Endothelial cell of umbilical vein (primary cell): Measurements from ENCODE around the gene TMIE. TPM values are rescaled to one million over a fixed set of nuclear protein-coding genes. Genes with fewer than 3 reads are reported as not detected.

Experiments
- BruUV-seq: library from RNA; stranded (reverse); fragments of 400-500 nt; replicated peaks from 2 replicates; lab custom pipeline; 2021; lab: Mats Ljungman, UMichigan
- CTCF ChIA-PET: fragments of 300-600, 350-600 bp; sonication (Branson Sonifier 250); formaldehyde crosslinking; loops from one replicate; lab custom pipeline; 2021; ENCODE audit warnings: antibody characterized with exemption, inconsistent platforms; lab: Charles Lee
- POLR2A ChIA-PET: fragments of 300-600, 350-600 bp; sonication (Branson Sonifier 250); formaldehyde crosslinking; loops from one replicate; lab custom pipeline; 2021; ENCODE audit warnings: antibody characterized with exemption, inconsistent platforms; lab: Charles Lee
- DNase-seq: peaks from one replicate; pipeline ENCODE4 v3.0.0-alpha.2; 2011; ENCODE audit warnings: low read depth, low spot score
- FAIRE-seq: peaks from 2 replicates; lab custom pipeline; 2011; peaks lifted over from hg19 to GRCh38; lab: Jason Lieb, UNC
- H2AFZ ChIP-seq: 2 replicates; pipeline ENCODE4 v1.6.0; 2012; ENCODE audit warnings: low read depth, low read length, control low read depth, inconsistent platforms
- H3K27ac ChIP-seq: 2 replicates; pipeline ENCODE4 v1.5.1; 2011; ENCODE audit warnings: low read depth, mild to moderate bottlenecking, control low read depth, low read length, moderate library complexity; ENCODE audit not compliant: insufficient read depth
- H3K27me3 ChIP-seq, 2 experiments: 2 replicates each; pipeline versions ENCODE4 v1.6.0 to v1.6.1; 2011; ENCODE audit warnings: low read length in 2 of 2, mixed read lengths in 1 of 2; ENCODE audit not compliant: control insufficient read depth in 2 of 2, insufficient read depth in 2 of 2
- H3K36me3 ChIP-seq, 2 experiments: 2 replicates in 1 of 2; 3 replicates in 1 of 2; pipeline ENCODE4 v1.5.1; 2011; ENCODE audit warnings: low read length in 2 of 2, mild to moderate bottlenecking in 1 of 2, moderate library complexity in 1 of 2; ENCODE audit not compliant: control insufficient read depth in 2 of 2, insufficient read depth in 2 of 2; ENCODE audit errors: extremely low read depth in 1 of 2
- H3K4me1 ChIP-seq: 3 replicates; pipeline ENCODE4 v1.5.1; 2011; ENCODE audit warnings: mild to moderate bottlenecking, low read length; ENCODE audit not compliant: control insufficient read depth, insufficient read depth; ENCODE audit errors: extremely low read depth
- H3K4me2 ChIP-seq: 2 replicates; pipeline ENCODE4 v1.6.1; 2011; ENCODE audit warnings: low read length, control low read depth, mixed read lengths; ENCODE audit not compliant: insufficient read depth
- H3K4me3 ChIP-seq, 3 experiments: fragments of 200-600 bp in 1 of 3; sonication (generic), shearing (Covaris generic) in 1 of 3; replicated peaks in 1 of 3; 2 replicates each; pipeline ENCODE4 v1.5.1; 2011 to 2016; ENCODE audit warnings: control low read depth in 3 of 3, low read length in 3 of 3, mild to moderate bottlenecking in 2 of 3, inconsistent platforms in 1 of 3, low read depth in 1 of 3, moderate library complexity in 1 of 3; ENCODE audit not compliant: insufficient read depth in 1 of 3
- H3K79me2 ChIP-seq: 2 replicates; pipeline ENCODE4 v1.6.0; 2012; ENCODE audit warnings: low read length, inconsistent platforms; ENCODE audit not compliant: control insufficient read depth, insufficient read depth
- H3K9ac ChIP-seq: replicated peaks from 2 replicates; pipeline ENCODE3; 2011; ENCODE audit warnings: low read length, control low read depth; ENCODE audit not compliant: insufficient read depth; ENCODE audit errors: extremely low read depth
- H3K9me1 ChIP-seq: replicated peaks from 3 replicates; pipeline ENCODE4 v1.6.0; 2011; ENCODE audit warnings: mild to moderate bottlenecking, low read length; ENCODE audit not compliant: control insufficient read depth, insufficient read depth; ENCODE audit errors: extremely low read depth
- H3K9me3 ChIP-seq: replicated peaks from 2 replicates; pipeline ENCODE4 v1.5.1; 2012; ENCODE audit warnings: low read length, inconsistent platforms; ENCODE audit not compliant: control insufficient read depth, insufficient read depth
- H4K20me1 ChIP-seq: replicated peaks from 2 replicates; pipeline ENCODE3; 2011; ENCODE audit warnings: mild to moderate bottlenecking, low read length; ENCODE audit not compliant: control insufficient read depth, insufficient read depth; ENCODE audit errors: extremely low read depth
- CTCF ChIP-seq, 2 donors: IDR thresholded peaks; 1 replicate in 1 of 2; 2 replicates in 1 of 2; pipeline ENCODE4 v1.5.1; 2011; ENCODE audit warnings: low read length in 2 of 2, mild to moderate bottlenecking in 2 of 2, moderate library complexity in 2 of 2, control low read depth in 1 of 2, inconsistent platforms in 1 of 2, low read depth in 1 of 2; ENCODE audit not compliant: insufficient read depth in 1 of 2; ENCODE audit errors: extremely low read depth in 1 of 2
- EZH2 ChIP-seq: IDR thresholded peaks from 2 replicates; pipeline ENCODE4 v1.6.1; 2012; ENCODE audit warnings: borderline replicate concordance, low read depth, mild to moderate bottlenecking, moderate library complexity, low read length, inconsistent platforms; ENCODE audit not compliant: severe bottlenecking
- FOS ChIP-seq: IDR thresholded peaks from 2 replicates; pipeline ENCODE4 v1.6.1; 2011; ENCODE audit warnings: mild to moderate bottlenecking, low read length, moderate library complexity, borderline replicate concordance; ENCODE audit not compliant: insufficient read depth
- GATA2 ChIP-seq: IDR thresholded peaks from 2 replicates; pipeline ENCODE4 v1.7.0; 2011; ENCODE audit warnings: low read depth, mild to moderate bottlenecking, moderate library complexity, mixed read lengths, low read length; ENCODE audit not compliant: insufficient read length, insufficient read depth
- JUN ChIP-seq: IDR thresholded peaks from 2 replicates; pipeline ENCODE4 v1.6.1; 2011; ENCODE audit warnings: borderline replicate concordance, low read depth; ENCODE audit not compliant: insufficient read length, insufficient read depth
- MAX ChIP-seq: IDR thresholded peaks from 2 replicates; pipeline ENCODE4 v1.6.1; 2011; ENCODE audit not compliant: insufficient read depth, insufficient read length
- MYC ChIP-seq: IDR thresholded peaks from one replicate; pipeline ENCODE4 v1.6.1; 2011; ENCODE audit warnings: mild to moderate bottlenecking, low read depth, low read length
- POLR2A ChIP-seq: IDR thresholded peaks from 2 replicates; pipeline ENCODE4 v1.6.1; 2012; ENCODE audit warnings: low read depth, mild to moderate bottlenecking, control low read depth, low read length
- POLR2AphosphoS5 ChIP-seq: IDR thresholded peaks from 2 replicates; pipeline ENCODE4 v1.6.1; 2012; ENCODE audit warnings: low read depth, mild to moderate bottlenecking, control low read depth, low read length, moderate library complexity; ENCODE audit not compliant: insufficient read depth
- dilution Hi-C: fragments of 300-500 bp; cut with MboI; formaldehyde crosslinking; loops from one replicate; pipeline ENCODE4 v1.15.0; 2019; ENCODE audit warnings: low sequenced_read_pairs; ENCODE audit not compliant: extremely low pct_ligation_motif_present
- intact Hi-C: fragments of 100-400 bp; cut with micrococcal nuclease; formaldehyde crosslinking; loops from one replicate; pipeline ENCODE4 v1.10.0; 2022
- polyA plus RNA-seq, 4 experiments: library from polyadenylated mRNA; depleted of rRNA in 3 of 4; stranded (reverse) in 3 of 4; unstranded in 1 of 4; fragments of >200 nt; gene quantifications; 2 replicates each; pipeline versions ENCODE4 v1.2.1 to v1.2.3, GENCODE V29; 2011 to 2012; ENCODE audit warnings: missing spikeins in 1 of 4
- total RNA-seq: library from RNA; stranded (reverse); gene quantifications from 2 replicates; pipeline ENCODE4 v1.2.3, GENCODE V29; 2021

Gene TMIE
- total and polyA plus RNA-seq, 2 donors (not counting 3 experiments of a cell fraction or from before 2014, with no cell fraction given), result 0.15 to 0.27 TPM

- Histone ChIP-seq H3K4me3 (no peak overlapping the region), H3K9me3 (no peaks in the 10 kb centered on the region), H3K27ac (no peak overlapping the region), H3K36me3 (no peaks in the 10 kb centered on the region), H3K4me1 (no peaks in the 10 kb centered on the region), H3K79me2 (no peaks in the 10 kb centered on the region), H3K9me1 (no peaks in the 10 kb centered on the region), H2AFZ (no peak overlapping the region), H3K27me3 (peaks cover 4 to 8% of the 10 kb centered on the region in 2 experiments), H3K4me2 (no peak overlapping the region), H3K9ac (no peak overlapping the region), H4K20me1 (no peaks in the 10 kb centered on the region)
- dilution Hi-C loops (no loop called here), intact Hi-C loops (no loop called here)
- FAIRE-seq (no peak), DNase-seq (no peak)
- TF ChIP-seq EZH2, result no peak
- no peak for TF ChIP-seq GATA2
- no peak for TF ChIP-seq POLR2A
- TF ChIP-seq FOS, result no peak
- TF ChIP-seq CTCF (IDR thresholded peaks at IDR 0.05; ENCODE audit: extremely low read depth in 1 of 2, insufficient read depth in 1 of 2, low read depth in 1 of 2, low read length in 2 of 2), result no peak
- no peak for TF ChIP-seq MAX
- TF ChIP-seq POLR2AphosphoS5, result no peak
- no peak for TF ChIP-seq MYC
- no peak for TF ChIP-seq JUN
- no TSS peak for BruUV-seq
- ChIA-PET CTCF (no interaction called here), POLR2A (no interaction called here)
These were observed 47.0 kb downstream of the TMIE start for GRCh38 chr3:46748170-46748569.
